ENCODE data around the gene SPTAN1. TPM values are rescaled to one million over a fixed set of nuclear protein-coding genes. Genes with fewer than 3 reads are reported as not detected.

The SPTAN1 gene
- total RNA-seq, 1 experiment from 2014 or later = 111 TPM

- H3K27ac ChIP-seq (ENCODE audit: low read depth, low read length) = no peak overlapping the region
- no peaks in the 10 kb centered on the region for H3K27me3 ChIP-seq (ENCODE audit: insufficient read depth, low read length)
- peaks cover 56 to 63% of the 10 kb centered on the region in 2 experiments for H3K36me3 ChIP-seq (ENCODE audit: control insufficient read depth in 1 of 2, insufficient read depth in 2 of 2, low read length in 2 of 2)
- H3K4me3 ChIP-seq (replicated peaks in 1 of 2; ENCODE audit: low read depth in 1 of 2, low read length in 2 of 2) = no peak overlapping the region
- no peaks in the 10 kb centered on the region for H3K9me3 ChIP-seq (ENCODE audit: control insufficient read depth in 1 of 2, insufficient read depth in 1 of 2, low read depth in 1 of 2, low read length in 2 of 2)
- BruUV-seq (replicated peaks) = no TSS peak
- ChIA-PET RAD21 (ENCODE audit: low non-redundant PET in 1 of 2, low total read pairs in 2 of 2, uncharacterized antibody in 2 of 2, unreplicated experiment in 2 of 2) (no interaction called here), CTCF (no interaction called here), POLR2A (no interaction called here)
- no peaks in the 10 kb centered on the region for H3K79me2 ChIP-seq (ENCODE audit: insufficient read depth, low read length)
- ATAC-seq = no peak
- DNase-seq (ENCODE audit: low read depth, low spot score) = no peak
- no peaks in the 10 kb centered on the region for H3K9me2 ChIP-seq (ENCODE audit: insufficient read depth)
- no peak for TF ChIP-seq FOSL1 (IDR thresholded peaks at IDR 0.05; ENCODE audit: low read depth)
- TF ChIP-seq ZBTB33 (IDR thresholded peaks at IDR 0.05; ENCODE audit: extremely low read depth, insufficient replicate concordance, low read length) = no peak
- TF ChIP-seq, protein P1, sequence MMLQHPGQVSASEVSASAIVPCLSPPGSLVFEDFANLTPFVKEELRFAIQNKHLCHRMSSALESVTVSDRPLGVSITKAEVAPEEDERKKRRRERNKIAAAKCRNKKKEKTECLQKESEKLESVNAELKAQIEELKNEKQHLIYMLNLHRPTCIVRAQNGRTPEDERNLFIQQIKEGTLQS (IDR thresholded peaks at IDR 0.05) = no peak
- TF ChIP-seq, protein P2, sequence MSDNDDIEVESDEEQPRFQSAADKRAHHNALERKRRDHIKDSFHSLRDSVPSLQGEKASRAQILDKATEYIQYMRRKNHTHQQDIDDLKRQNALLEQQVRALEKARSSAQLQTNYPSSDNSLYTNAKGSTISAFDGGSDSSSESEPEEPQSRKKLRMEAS (IDR thresholded peaks at IDR 0.05) = no peak
- no peak for TF ChIP-seq ZFX (IDR thresholded peaks at IDR 0.05)
- no peak for TF ChIP-seq POLR2A (IDR thresholded peaks at IDR 0.05; ENCODE audit: borderline replicate concordance, extremely low read depth, insufficient read depth, insufficient read length)
- TF ChIP-seq REST (IDR thresholded peaks at IDR 0.05; ENCODE audit: low read depth) = no peak
- no peak for TF ChIP-seq RAD21 (IDR thresholded peaks at IDR 0.05; ENCODE audit: low read depth)
- TF ChIP-seq ZNF274 (IDR thresholded peaks at IDR 0.05; ENCODE audit: low read depth, low read length) = no peak
- intact Hi-C loops (cut with micrococcal nuclease) = no loop called here
- no peak overlapping the region for H3K4me2 ChIP-seq (ENCODE audit: low read length)
- H4K20me1 ChIP-seq (ENCODE audit: insufficient read depth) = no peaks in the 10 kb centered on the region
- no peaks in the 10 kb centered on the region for H3K4me1 ChIP-seq (ENCODE audit: control insufficient read depth in 1 of 2, insufficient read depth in 2 of 2, low read length in 2 of 2)
- no peak overlapping the region for H2AFZ ChIP-seq (ENCODE audit: low read depth, low read length, poor library complexity, severe bottlenecking)
- H3K9ac ChIP-seq (ENCODE audit: low read length) = no peak overlapping the region
Measured at GRCh38 chr9:128614728-128615127, 62.3 kb downstream of the SPTAN1 start.
